ENCODE results near the gene PPM1H. TPM values are rescaled to one million over a fixed set of nuclear protein-coding genes. Genes with fewer than 3 reads are reported as not detected.

The PPM1H gene
- total RNA-seq, 1 experiment from 2014 or later = 0.04 TPM

DNA sequence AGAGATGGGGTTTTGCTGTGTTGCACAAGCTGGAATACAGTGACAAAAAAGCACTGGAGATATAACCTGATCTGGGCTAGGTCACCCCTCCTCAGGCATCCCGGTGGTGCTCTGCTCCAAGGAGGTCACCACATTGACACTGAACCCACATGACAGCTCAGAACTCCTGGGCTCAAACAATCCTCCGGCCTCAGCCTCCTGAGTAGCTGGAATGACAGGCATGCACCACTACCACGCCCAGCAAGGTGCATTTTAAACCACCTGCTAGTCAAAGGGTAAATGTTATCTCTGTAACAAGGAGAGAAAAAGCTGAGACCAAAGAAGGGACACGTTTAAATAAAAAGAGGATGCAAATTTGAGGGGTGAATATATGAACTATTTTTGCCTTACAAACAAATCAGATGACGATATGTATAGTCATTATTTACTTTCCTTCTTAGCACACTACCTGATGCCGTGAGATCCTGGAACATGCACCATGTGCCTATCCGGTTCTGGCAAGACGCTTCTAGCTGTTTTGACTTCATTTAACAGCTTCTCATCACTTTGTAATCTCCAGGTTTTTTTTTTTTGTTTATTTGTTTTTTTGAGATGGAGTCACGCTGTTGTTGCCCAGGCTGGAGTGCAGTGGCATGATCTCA lies 135.1 kb downstream of the PPM1H start:
- ChIA-PET POLR2A (ENCODE audit: low non-redundant PET) (no interaction called here), CTCF (interaction anchor here (0.5 to 1.2 kb wide), 3 partner anchors 218 to 482 kb away, joined by 3 to 7 read pairs (median 5); no protein-coding TSS in a partner anchor)
- Histone ChIP-seq H3K27ac (ENCODE audit: low read depth, low read length, poor library complexity, severe bottlenecking) (no peak overlapping the region), H3K9me3 (ENCODE audit: low read depth, low read length, poor library complexity, severe bottlenecking) (no peaks in the 10 kb centered on the region), H3K36me3 (ENCODE audit: insufficient read depth, low read length, poor library complexity, severe bottlenecking) (no peaks in the 10 kb centered on the region), H3K27me3 (replicated peaks; ENCODE audit: insufficient read depth, low read depth, low read length, poor library complexity) (no peaks in the 10 kb centered on the region), H3K4me1 (ENCODE audit: insufficient read depth, low read length, poor library complexity, severe bottlenecking) (no peaks in the 10 kb centered on the region), H3K4me3 (ENCODE audit: low read depth, low read length, poor library complexity, severe bottlenecking) (no peak overlapping the region)
- no TSS peak for BruUV-seq (replicated peaks)
- TF ChIP-seq, protein P1, sequence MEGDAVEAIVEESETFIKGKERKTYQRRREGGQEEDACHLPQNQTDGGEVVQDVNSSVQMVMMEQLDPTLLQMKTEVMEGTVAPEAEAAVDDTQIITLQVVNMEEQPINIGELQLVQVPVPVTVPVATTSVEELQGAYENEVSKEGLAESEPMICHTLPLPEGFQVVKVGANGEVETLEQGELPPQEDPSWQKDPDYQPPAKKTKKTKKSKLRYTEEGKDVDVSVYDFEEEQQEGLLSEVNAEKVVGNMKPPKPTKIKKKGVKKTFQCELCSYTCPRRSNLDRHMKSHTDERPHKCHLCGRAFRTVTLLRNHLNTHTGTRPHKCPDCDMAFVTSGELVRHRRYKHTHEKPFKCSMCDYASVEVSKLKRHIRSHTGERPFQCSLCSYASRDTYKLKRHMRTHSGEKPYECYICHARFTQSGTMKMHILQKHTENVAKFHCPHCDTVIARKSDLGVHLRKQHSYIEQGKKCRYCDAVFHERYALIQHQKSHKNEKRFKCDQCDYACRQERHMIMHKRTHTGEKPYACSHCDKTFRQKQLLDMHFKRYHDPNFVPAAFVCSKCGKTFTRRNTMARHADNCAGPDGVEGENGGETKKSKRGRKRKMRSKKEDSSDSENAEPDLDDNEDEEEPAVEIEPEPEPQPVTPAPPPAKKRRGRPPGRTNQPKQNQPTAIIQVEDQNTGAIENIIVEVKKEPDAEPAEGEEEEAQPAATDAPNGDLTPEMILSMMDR (conservative IDR thresholded peaks at IDR 0.05; ENCODE audit: low read depth, low read length) = no peak
- TF ChIP-seq EZH2 (IDR thresholded peaks at IDR 0.05; ENCODE audit: borderline replicate concordance, low read depth, low read length, poor library complexity, severe bottlenecking) = no peak
- no peak for DNase-seq (ENCODE audit: low spot score)
- intact Hi-C loops (cut with micrococcal nuclease; ENCODE audit: unreplicated experiment) = loop anchor here (5.0 to 10.0 kb wide), 2 partner anchors 535 to 588 kb away; partner anchors contain the start of gene USP15

DNA sequence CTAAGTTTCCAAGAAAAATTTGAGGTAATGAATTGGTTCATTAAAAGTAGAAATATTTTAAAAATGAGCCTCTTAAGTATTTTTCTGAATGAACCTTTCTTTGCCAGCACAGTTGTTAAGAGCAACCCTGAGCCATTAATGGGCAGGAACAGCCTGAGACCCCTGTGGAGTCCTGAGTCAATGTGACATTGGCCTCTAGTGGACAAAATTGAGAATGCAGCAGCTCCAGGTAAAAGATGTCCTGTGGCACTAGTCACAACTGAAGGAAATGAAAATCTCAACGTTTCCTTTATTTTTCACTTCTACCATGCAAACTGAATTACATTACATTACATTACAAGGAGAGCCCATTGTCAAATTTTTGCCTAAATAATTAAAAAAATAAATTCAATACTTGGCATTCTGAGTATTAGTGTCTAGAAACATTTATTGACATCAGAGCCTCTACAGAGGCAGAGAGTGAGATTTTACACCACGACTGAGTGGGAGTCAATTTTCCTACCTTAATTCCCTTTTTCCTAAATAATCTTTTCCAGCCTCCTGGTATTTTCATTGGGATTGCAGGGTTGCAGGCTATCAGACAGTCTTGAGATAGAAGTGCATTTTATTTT lies 135.7 kb downstream of the PPM1H start:
- ChIA-PET POLR2A (ENCODE audit: low non-redundant PET) (no interaction called here), CTCF (interaction anchor here (0.5 to 1.2 kb wide), 4 partner anchors 102 to 481 kb away, joined by 3 to 7 read pairs (median 5); no protein-coding TSS in a partner anchor)
- H3K9me3 ChIP-seq (ENCODE audit: low read depth, low read length, poor library complexity, severe bottlenecking) = no peaks in the 10 kb centered on the region
- TF ChIP-seq EZH2 (IDR thresholded peaks at IDR 0.05; ENCODE audit: borderline replicate concordance, low read depth, low read length, poor library complexity, severe bottlenecking) = no peak
- TF ChIP-seq, protein P1 (conservative IDR thresholded peaks at IDR 0.05; ENCODE audit: low read depth, low read length) = peak; percentile 87
- intact Hi-C loops (cut with micrococcal nuclease; ENCODE audit: unreplicated experiment) = loop anchor here (5.0 to 10.0 kb wide), 2 partner anchors 534 to 587 kb away; partner anchors contain the start of gene USP15
- peak; percentile 88 for DNase-seq (ENCODE audit: low spot score)
- H3K4me3 ChIP-seq (ENCODE audit: low read depth, low read length, poor library complexity, severe bottlenecking) = no peak overlapping the region
- H3K27me3 ChIP-seq (replicated peaks; ENCODE audit: insufficient read depth, low read depth, low read length, poor library complexity) = no peaks in the 10 kb centered on the region
- H3K27ac ChIP-seq (ENCODE audit: low read depth, low read length, poor library complexity, severe bottlenecking) = no peak overlapping the region
- no peaks in the 10 kb centered on the region for H3K4me1 ChIP-seq (ENCODE audit: insufficient read depth, low read length, poor library complexity, severe bottlenecking)
- no peaks in the 10 kb centered on the region for H3K36me3 ChIP-seq (ENCODE audit: insufficient read depth, low read length, poor library complexity, severe bottlenecking)
- BruUV-seq (replicated peaks) = no TSS peak

DNA sequence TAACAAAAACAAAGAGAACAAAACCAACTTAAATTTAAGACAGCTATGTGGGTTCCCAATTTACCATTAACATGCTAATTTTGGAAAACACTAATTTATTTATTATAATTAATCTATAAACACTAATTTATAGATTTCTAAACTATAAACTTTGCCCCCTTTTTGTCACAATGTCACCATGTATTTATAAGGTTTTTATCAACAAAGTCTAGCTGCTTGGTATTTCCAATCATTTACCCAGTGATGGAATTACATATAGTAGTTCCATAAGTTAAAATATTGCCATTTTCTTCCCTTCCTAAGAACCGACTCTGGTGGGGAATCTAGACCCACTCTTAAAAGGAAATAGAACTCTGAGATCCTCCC lies 140.7 kb downstream of the PPM1H start:
- H3K9me3 ChIP-seq (ENCODE audit: low read depth, low read length, poor library complexity, severe bottlenecking) = no peaks in the 10 kb centered on the region
- POLR2A ChIA-PET (ENCODE audit: low non-redundant PET) = no interaction called here
- no peak for DNase-seq (ENCODE audit: low spot score)
- no TSS peak for BruUV-seq (replicated peaks)
- no peaks in the 10 kb centered on the region for H3K4me1 ChIP-seq (ENCODE audit: insufficient read depth, low read length, poor library complexity, severe bottlenecking)
- no peak for TF ChIP-seq EZH2 (IDR thresholded peaks at IDR 0.05; ENCODE audit: borderline replicate concordance, low read depth, low read length, poor library complexity, severe bottlenecking)
- TF ChIP-seq, protein P1 (conservative IDR thresholded peaks at IDR 0.05; ENCODE audit: low read depth, low read length) = no peak
- intact Hi-C loops (cut with micrococcal nuclease; ENCODE audit: unreplicated experiment) = loop anchor here (1.0 to 10.0 kb wide), 4 partner anchors 192 to 529 kb away; partner anchors contain the start of gene USP15
- H3K36me3 ChIP-seq (ENCODE audit: insufficient read depth, low read length, poor library complexity, severe bottlenecking) = no peaks in the 10 kb centered on the region
- CTCF ChIA-PET = interaction anchor here (0.5 to 2.2 kb wide), 6 partner anchors 10 to 358 kb away, joined by 3 to 18 read pairs (median 3); no protein-coding TSS in a partner anchor
- no peak overlapping the region for H3K4me3 ChIP-seq (ENCODE audit: low read depth, low read length, poor library complexity, severe bottlenecking)
- H3K27me3 ChIP-seq (replicated peaks; ENCODE audit: insufficient read depth, low read depth, low read length, poor library complexity) = no peaks in the 10 kb centered on the region
- no peak overlapping the region for H3K27ac ChIP-seq (ENCODE audit: low read depth, low read length, poor library complexity, severe bottlenecking)

Measured in A673 (cell line).